Stimulated activated CD4-positive, alpha-beta T cell treated with anti-CD3 and anti-CD28 coated beads, TNF-alpha, amount 100 ng/mL, for 1 hour (primary cell): ENCODE measurements around the gene EIF4EBP3.
"Not testable (repeated sequence)": the region's sequence is repeated elsewhere in the genome, so short reads cannot be mapped to it uniquely, and the experiment has no call there.

Source experiments
- DNase-seq, 3 donors: peaks; one replicate each; pipeline ENCODE4 v3.0.0-alpha.2; 2020; ENCODE audit warnings: low read depth in 3 of 3, low spot score in 1 of 3

Gene EIF4EBP3

DNA sequence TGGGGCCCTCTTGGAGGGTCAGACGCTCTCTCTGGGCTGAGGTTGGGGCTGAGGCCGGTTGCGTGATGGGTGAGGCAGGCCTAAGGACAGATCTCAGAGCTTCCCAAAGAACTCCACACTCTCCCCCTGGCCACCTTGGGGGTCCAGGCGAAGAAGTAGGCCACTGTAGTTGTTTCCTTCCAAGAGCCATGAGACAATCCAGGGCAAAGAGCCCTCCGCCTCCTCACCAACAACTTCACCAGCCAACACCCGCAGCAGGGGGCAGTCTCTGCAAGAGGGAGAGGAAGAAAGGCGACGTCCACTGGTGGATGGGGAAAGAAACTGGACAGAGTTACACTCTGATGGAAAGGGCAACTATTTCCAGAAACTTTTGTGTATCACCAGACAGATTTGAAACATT lies 27.8 kb downstream of the EIF4EBP3 start:
- DNase-seq, result no peak

DNA sequence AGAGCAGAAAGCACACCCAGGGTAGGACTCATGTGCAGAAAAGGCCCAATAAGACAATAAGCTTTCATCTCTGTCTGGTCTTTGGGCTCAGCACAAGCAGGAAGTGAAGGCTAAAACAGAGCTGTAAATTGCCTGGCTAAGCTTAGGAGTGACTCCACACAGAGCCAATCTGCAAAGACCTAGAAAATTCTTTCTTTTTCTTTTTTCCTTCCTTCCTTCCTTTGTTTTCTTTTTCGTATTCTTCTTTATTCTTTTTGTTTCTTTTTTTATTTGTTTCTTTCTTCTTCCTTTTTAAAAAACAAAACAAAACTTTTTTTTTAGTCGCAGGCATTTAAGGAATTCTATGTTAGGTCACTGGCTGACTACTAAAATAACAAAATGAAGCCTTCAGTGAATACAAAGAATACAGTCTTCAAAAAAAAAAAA lies 29.3 kb downstream of the EIF4EBP3 start:
- DNase-seq, result no peak

DNA sequence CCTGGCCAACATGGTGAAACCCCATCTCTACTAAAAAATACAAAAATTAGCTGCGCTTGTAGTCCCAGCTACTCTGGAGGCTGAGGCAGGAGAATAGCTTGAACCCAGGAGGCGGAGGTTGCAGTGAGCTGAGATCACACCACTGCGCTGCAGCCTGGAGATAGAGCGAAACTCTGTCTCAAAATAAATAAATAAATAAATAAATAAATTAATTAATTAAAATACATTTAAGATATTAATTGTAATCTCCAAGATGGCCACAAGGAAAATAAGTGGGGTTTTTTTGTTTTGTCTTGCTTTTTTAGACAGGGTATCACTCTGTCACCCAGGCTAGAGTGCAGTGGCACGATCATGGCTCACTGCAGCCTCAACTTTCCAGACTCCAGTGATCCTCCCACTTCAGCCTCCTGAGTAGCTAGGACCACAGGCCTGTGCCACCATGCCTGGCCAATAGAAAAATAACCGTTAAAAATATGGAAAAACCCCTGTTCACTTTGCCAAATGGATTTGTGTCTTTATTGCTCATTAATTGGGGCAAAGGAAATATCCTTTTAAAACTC lies 31.8 kb downstream of the EIF4EBP3 start:
- not testable (repeated sequence) for DNase-seq

DNA sequence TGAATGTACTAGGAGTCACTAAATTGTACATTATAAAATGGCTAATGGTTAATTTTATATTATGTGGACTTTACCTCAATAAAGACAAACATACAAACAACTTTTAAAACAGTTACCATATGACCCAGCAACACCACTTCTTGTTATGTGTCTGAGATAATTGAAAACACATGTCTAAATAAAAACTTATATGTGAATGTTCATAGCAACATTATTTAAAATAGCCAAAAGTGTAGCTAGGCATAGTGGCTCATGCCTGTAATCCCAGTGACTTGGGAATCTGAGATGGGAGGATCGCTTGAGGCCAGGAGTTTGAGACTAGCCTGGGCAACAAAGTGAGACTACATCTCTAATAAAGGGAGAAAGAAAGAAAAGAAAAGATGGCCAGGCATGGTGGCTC lies 40.0 kb downstream of the EIF4EBP3 start:
- no peak for DNase-seq

DNA sequence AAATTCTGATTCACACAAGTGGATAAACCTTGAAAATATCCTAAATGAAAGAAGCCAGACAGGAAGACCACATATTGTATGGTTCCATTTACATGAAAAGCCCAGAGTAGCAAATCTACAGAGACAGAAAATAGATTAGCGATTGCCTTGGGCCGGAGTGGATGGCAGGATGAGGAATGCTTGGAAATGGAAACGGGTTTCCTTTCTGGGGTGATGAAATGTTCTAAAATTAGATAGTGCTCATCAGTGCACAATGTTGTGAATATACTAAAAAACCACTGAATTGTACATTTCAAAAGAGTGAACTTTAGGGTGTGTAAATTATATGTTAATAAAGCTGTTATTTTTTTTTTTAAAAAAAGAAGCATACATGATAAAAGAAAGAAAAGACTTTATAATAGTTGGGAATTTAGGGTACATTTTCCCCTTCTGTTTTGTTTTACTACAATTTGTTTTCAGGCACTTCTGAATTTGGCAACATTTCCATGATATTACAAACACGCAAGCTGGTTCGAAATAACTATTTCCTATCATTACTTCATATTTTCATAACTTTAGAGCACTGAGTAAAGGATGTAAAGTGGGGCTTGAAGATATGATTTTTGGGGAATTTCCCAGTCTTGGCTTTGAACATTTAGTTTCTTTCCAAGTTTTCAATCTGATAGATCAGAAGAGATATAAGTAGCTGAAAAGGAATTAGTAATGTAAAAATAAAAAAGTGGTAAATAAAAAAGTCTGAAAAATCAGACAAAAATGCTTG lies 41.0 kb downstream of the EIF4EBP3 start:
- DNase-seq, result no peak

DNA sequence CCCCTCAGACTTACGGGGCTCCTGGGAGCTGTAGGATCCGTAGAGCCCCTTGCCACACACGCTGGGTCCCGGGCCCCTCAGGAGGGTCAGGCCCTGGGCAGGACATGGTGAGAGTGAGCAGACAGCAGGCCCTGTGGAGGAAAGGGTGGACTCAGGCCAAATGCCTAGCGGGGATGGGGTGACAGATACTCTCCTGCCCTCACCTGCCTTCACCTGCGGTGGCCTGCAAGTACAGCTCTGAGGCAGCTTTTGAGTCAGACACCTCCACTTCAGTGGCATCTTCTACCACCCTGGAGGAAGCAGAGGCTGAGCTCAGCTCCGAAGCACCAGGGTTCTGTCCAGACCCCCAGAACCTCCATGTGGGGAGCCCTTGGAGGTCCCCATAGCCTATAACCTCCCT lies 43.4 kb downstream of the EIF4EBP3 start:
- no peak for DNase-seq

DNA sequence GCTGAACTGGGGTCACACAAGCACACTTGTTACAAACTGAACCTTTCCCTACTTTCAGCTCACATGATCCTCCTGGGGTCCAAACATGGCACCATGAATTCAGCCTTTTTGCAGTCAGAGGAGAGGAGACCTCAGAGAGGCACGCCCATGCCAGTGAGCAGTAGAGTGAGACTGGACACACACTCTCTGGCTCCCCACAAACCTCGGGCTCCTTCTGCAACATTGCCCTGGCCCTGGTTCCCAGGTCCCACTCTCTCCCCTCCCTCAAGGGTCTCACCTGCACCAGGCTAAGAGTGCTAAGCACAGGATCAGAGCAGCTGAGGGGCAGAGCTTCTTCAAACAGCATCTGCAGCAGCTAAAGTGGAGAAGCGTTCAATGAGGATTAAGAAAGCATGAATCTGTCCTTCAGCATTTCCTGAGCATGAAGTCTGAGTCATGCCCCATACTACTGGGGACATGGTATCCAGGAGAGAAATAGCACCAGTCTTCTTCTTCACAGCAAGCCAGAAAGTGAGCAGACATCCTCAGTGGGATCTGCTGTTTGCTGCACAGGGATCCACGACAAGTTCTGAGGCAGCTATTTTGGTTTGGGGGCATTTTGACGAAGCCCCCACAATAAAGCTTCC lies 44.4 kb downstream of the EIF4EBP3 start:
- no peak for DNase-seq

DNA sequence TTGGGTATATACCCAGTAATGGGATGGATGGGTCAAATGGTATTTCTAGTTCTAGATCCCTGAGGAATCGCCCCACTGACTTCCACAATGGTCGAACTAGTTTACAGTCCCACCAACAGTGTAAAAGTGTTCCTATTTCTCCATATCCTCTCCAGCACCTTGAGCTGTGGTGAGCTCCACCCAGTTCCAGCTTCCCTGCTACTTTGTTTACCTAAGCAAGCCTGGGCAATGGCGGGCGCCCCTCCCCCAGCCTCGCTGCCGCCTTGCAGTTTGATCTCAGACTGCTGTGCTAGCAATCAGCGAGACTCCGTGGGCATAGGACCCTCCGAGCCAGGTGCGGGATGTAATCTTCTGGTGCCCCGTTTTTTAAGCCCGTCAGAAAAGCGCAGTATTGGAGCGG lies 45.6 kb downstream of the EIF4EBP3 start:
- DNase-seq, result not testable (repeated sequence)

DNA sequence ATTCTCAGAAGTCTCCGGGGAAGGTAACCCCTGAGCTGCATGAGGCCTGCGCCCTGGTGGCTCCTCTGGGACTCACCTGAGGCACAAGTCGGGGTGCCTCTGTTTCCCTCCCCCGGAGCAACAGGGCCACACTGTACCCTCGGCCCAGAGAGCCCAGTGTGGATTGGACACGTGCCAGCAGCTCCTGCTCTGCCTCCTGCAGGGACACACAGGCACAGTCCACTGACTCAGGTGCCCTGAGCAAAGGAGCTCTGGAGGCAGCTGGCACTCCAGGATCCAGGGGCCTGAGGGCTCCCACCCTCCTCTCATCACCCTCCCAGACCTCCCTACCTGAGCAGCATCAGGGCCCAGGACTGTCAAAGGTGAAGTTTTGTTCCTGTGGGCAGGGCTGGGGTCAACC lies 46.7 kb downstream of the EIF4EBP3 start:
- DNase-seq, result no peak

DNA sequence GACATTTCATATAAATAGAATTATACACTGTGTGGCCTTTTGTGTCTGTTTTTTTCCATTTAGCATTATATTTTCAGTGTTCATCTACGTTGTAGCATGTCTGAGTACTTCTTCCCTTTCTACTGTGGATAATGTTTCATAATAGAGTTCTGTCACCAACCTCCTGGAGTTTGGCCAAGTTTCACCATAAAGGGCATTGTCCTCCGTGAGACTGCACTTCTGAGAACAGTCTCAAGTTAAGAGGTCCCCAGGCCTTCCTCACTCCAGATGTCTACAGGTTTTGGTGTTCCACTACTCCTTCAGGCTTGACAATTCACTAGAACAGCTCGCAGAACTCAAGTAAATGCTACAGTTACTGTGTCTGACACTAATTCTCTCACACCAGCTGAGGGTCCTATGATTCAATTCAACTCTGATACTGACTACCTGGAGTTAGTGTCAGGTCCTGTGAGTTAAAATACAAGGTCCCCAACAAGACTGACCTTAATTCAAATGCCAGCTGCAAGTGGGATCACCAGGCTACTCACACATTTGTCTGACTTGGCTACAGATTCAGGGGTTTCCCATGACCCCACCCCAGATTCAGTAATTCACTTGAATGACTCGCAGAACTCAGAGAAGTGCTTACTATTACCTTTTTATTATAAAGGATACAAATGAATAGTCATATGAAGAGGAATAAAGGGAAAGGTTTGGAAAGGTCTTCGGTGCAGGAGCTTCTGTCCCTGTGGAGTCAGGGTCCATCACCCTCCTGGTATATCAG lies 48.3 kb downstream of the EIF4EBP3 start:
- no peak for DNase-seq

DNA sequence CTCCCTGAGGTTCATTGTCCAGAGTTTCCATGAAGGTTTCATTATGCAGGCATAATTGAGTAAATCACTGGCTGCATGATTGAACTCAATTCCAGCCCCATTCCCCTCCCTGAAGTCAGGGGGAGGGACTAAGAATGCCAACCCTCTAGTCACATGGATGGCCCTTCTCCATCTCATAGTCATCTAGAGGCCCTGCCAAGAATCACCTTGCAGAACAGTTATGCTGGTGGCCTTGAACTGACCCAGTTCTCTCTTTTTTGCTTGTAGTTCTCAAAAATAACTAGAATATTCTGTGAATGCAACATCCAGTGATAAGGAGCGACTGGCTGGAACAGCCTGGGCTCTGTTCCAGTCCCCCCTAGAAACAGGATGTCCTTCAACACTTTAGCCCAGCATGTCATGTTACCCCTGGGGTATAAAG lies 48.9 kb downstream of the EIF4EBP3 start:
- DNase-seq, result no peak

DNA sequence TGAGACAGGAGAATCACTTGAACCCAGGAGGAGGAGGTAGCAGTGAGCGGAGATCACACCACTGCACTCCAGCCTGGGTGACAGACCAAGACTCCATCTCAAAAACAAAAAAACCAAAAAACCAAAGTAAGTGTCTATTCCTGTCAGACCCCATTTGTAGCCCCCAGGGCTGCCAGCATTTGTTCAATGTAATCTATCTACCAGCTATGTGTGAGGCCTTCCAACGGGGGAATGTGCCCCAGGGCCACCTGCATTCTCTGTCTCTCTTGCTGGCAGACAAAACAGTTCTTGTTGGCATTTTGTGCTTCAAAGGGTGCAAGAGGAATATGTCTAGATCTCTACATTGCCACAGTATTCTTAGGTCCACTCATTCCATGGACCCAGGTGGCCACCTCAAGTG lies 51.4 kb downstream of the EIF4EBP3 start:
- no peak for DNase-seq
